Mesothelial cell of epicardium (in vitro differentiated cells): ENCODE results near the gene ITIH5. TPM values are rescaled to one million over a fixed set of nuclear protein-coding genes. Genes with fewer than 3 reads are reported as not detected.

ENCODE experiments used
- DNase-seq, 2 experiments: peaks; one replicate each; pipeline ENCODE4 v3.0.0; 2021; ENCODE audit warnings: low spot score in 2 of 2; ENCODE audit not compliant: unreplicated experiment in 2 of 2
- H3K27ac Mint-ChIP-seq: 2 replicates; pipeline ENCODE4 v1.8.0; 2021; ENCODE audit warnings: mixed read lengths
- H3K27me3 Mint-ChIP-seq: 2 replicates; pipeline ENCODE4 v1.8.0; 2021; ENCODE audit warnings: low read depth, mixed read lengths
- H3K36me3 Mint-ChIP-seq: 2 replicates; pipeline ENCODE4 v1.8.0; 2021; ENCODE audit warnings: mixed read lengths
- H3K4me1 Mint-ChIP-seq: 2 replicates; pipeline ENCODE4 v1.8.0; 2021; ENCODE audit warnings: mixed read lengths
- H3K4me3 Mint-ChIP-seq: 2 replicates; pipeline ENCODE4 v1.8.0; 2021; ENCODE audit warnings: mild to moderate bottlenecking, moderate library complexity, mixed read lengths
- H3K9me3 Mint-ChIP-seq: 2 replicates; pipeline ENCODE4 v1.8.0; 2021; ENCODE audit warnings: mixed read lengths
- CTCF ChIP-seq: fragments of 200-600 bp; sonication (generic); IDR thresholded peaks from one replicate; pipeline ENCODE4 v1.5.0; 2021; ENCODE audit warnings: antibody characterized with exemption; ENCODE audit not compliant: unreplicated experiment
- total RNA-seq: library from RNA; stranded (reverse); gene quantifications from 3 replicates; pipeline ENCODE4 v1.2.1, GENCODE V29; 2021

Gene ITIH5
- total RNA-seq, 1 donor from 2014 or later = 21.0 TPM

- DNase-seq = no peak
Measured at GRCh38 chr10:7546385-7546967, 120.3 kb downstream of the ITIH5 start.

DNA sequence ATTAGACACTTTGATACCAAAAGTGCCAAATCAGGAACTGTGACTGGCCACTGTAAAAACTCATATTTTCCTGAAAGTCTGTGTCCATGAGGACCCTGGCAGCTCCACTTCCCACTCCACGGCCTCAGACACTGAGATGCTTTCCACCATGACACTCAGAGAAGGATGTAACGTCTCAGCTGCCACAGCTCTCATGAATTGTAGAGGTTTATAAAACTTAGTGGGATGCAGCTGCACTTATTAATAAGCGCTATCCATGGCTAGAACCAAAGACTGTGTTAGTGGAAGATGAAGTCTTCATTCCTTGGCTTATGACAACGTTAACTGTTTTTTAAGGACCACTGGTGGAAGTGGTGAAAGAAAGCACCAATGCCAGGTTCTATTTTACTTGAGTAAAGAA is 121.0 kb downstream of the ITIH5 start:
- no peak overlapping the region for H3K4me3 Mint-ChIP-seq
- no peak overlapping the region for H3K27ac Mint-ChIP-seq
- H3K36me3 Mint-ChIP-seq = no peaks in the 10 kb centered on the region
- peaks cover 31% of the 10 kb centered on the region for H3K4me1 Mint-ChIP-seq
- no peaks in the 10 kb centered on the region for H3K9me3 Mint-ChIP-seq
- TF ChIP-seq CTCF = no peak
- DNase-seq = no peak
- no peaks in the 10 kb centered on the region for H3K27me3 Mint-ChIP-seq

More at GRCh38 chr10:7546385-7546967, 120.3 kb downstream of the ITIH5 start:
- H3K4me3 Mint-ChIP-seq = no peak overlapping the region
- H3K27ac Mint-ChIP-seq = peak overlapping the region; percentile 1
- no peaks in the 10 kb centered on the region for H3K9me3 Mint-ChIP-seq
- no peak for TF ChIP-seq CTCF
- no peaks in the 10 kb centered on the region for H3K27me3 Mint-ChIP-seq
- H3K36me3 Mint-ChIP-seq = no peaks in the 10 kb centered on the region
- peaks cover 25% of the 10 kb centered on the region for H3K4me1 Mint-ChIP-seq

DNA sequence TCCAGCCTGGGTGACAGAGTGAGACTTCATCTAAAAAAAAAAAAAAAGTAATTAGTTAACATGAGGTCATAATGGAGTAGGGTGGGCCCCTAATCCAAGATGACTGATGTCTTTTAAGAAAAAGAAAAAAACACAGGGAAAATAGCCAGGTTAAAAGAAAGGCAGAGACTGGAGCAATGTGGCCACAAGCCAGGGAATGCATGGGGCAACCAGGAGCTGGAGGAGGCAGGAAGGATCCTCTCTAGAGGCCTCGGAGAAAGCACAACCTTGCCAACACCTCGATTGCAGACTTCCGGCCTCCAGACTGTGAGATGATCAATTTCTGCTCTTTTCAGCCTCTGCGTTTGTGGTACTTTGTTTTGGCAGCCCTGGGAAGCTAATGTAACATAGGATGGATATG is 121.5 kb downstream of the ITIH5 start:
- Mint-ChIP-seq H3K27me3 (no peaks in the 10 kb centered on the region), H3K36me3 (no peaks in the 10 kb centered on the region), H3K4me3 (no peak overlapping the region), H3K4me1 (peaks cover 31% of the 10 kb centered on the region), H3K9me3 (no peaks in the 10 kb centered on the region), H3K27ac (no peak overlapping the region)
- no peak for TF ChIP-seq CTCF
- no peak for DNase-seq

DNA sequence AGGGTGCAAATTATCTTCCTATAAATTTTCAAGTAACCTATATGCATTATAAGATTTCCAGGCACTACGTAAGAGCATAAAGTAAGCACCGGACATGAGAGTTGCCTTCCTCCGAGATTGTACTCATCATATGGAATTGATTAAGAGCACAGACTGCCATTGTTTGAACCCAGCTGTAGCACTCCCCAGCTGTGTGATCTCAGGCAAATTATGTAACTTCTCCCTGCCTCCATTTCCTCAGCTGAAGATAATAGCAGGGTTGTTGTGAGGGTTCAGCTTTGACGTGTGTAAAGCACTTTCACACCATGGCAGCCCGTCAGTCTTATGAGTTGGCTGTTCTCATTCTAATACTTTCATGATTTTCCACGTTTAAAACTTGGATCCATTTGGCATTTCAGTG is 122.6 kb downstream of the ITIH5 start:
- no peak for TF ChIP-seq CTCF
- H3K9me3 Mint-ChIP-seq = peaks cover 2% of the 10 kb centered on the region
- peaks cover 33% of the 10 kb centered on the region for H3K4me1 Mint-ChIP-seq
- H3K27me3 Mint-ChIP-seq = no peaks in the 10 kb centered on the region
- DNase-seq = no peak
- H3K36me3 Mint-ChIP-seq = no peaks in the 10 kb centered on the region
- peak overlapping the region; percentile 35 for H3K27ac Mint-ChIP-seq
- no peak overlapping the region for H3K4me3 Mint-ChIP-seq

GRCh38 chr10:7542189-7542914 is 124.4 kb downstream of the ITIH5 start:
- no peak for TF ChIP-seq CTCF
- Mint-ChIP-seq H3K27me3 (no peaks in the 10 kb centered on the region), H3K4me3 (no peak overlapping the region), H3K9me3 (peaks cover 12% of the 10 kb centered on the region), H3K36me3 (peaks cover 5% of the 10 kb centered on the region), H3K27ac (peak overlapping the region; percentile 96), H3K4me1 (peaks cover 35% of the 10 kb centered on the region)
- DNase-seq = no peak
